ENCODE measurements around the gene XYLT1. TPM values are rescaled to one million over a fixed set of nuclear protein-coding genes. Genes with fewer than 3 reads are reported as not detected.

The XYLT1 gene
- total RNA-seq, 1 experiment from 2014 or later: 7.5 TPM

GRCh38 chr16:17312094-17312710 is 158.6 kb downstream of the XYLT1 start:
- no peaks in the 10 kb centered on the region for H3K27me3 Mint-ChIP-seq (ENCODE audit: unreplicated experiment)
- no peak overlapping the region for H3K4me3 Mint-ChIP-seq (ENCODE audit: low read depth, unreplicated experiment)
- H3K9me3 Mint-ChIP-seq (ENCODE audit: low read depth, unreplicated experiment): no peaks in the 10 kb centered on the region
- no peak for TF ChIP-seq CTCF (IDR thresholded peaks at IDR 0.05; ENCODE audit: unreplicated experiment)
- H3K36me3 Mint-ChIP-seq (ENCODE audit: insufficient read depth, unreplicated experiment): no peaks in the 10 kb centered on the region
- H3K27ac Mint-ChIP-seq (ENCODE audit: unreplicated experiment): peak overlapping the region; percentile 29
- H3K4me1 Mint-ChIP-seq (ENCODE audit: low read depth, unreplicated experiment): peaks cover 20% of the 10 kb centered on the region
- peak; percentile 90 for DNase-seq
- intact Hi-C loops (cut with micrococcal nuclease; ENCODE audit: unreplicated experiment): loop anchor here (2.0 kb wide), 2 partner anchors 37 to 85 kb away; no protein-coding TSS in a partner anchor
- CTCF ChIA-PET: interaction anchor here (0.6 to 1.2 kb wide), 5 partner anchors 24 to 156 kb away, joined by 3 to 5 read pairs (median 3); no protein-coding TSS in a partner anchor
- no TSS peak for BruUV-seq (replicated peaks)

- CTCF ChIA-PET: interaction anchor here (0.6 to 1.2 kb wide), 6 partner anchors 24 to 156 kb away, joined by 3 to 5 read pairs (median 3); no protein-coding TSS in a partner anchor
- peak overlapping the region; percentile 29 for H3K27ac Mint-ChIP-seq (ENCODE audit: unreplicated experiment)
- TF ChIP-seq CTCF (IDR thresholded peaks at IDR 0.05; ENCODE audit: unreplicated experiment): no peak
- DNase-seq: no peak
- no peaks in the 10 kb centered on the region for H3K27me3 Mint-ChIP-seq (ENCODE audit: unreplicated experiment)
- H3K4me1 Mint-ChIP-seq (ENCODE audit: low read depth, unreplicated experiment): peaks cover 20% of the 10 kb centered on the region
- intact Hi-C loops (cut with micrococcal nuclease; ENCODE audit: unreplicated experiment): loop anchor here (2.0 kb wide), 2 partner anchors 37 to 85 kb away; no protein-coding TSS in a partner anchor
- H3K36me3 Mint-ChIP-seq (ENCODE audit: insufficient read depth, unreplicated experiment): no peaks in the 10 kb centered on the region
- H3K4me3 Mint-ChIP-seq (ENCODE audit: low read depth, unreplicated experiment): no peak overlapping the region
- H3K9me3 Mint-ChIP-seq (ENCODE audit: low read depth, unreplicated experiment): no peaks in the 10 kb centered on the region
- BruUV-seq (replicated peaks): no TSS peak
Observed at GRCh38 chr16:17311333-17312093, 159.2 kb downstream of the XYLT1 start.

GRCh38 chr16:17309510-17309909 is 161.2 kb downstream of the XYLT1 start:
- no peak for DNase-seq
- Mint-ChIP-seq H3K27ac (ENCODE audit: unreplicated experiment) (no peak overlapping the region), H3K4me1 (ENCODE audit: low read depth, unreplicated experiment) (peaks cover 40% of the 10 kb centered on the region), H3K36me3 (ENCODE audit: insufficient read depth, unreplicated experiment) (peaks cover 7% of the 10 kb centered on the region), H3K4me3 (ENCODE audit: low read depth, unreplicated experiment) (no peak overlapping the region), H3K9me3 (ENCODE audit: low read depth, unreplicated experiment) (no peaks in the 10 kb centered on the region), H3K27me3 (ENCODE audit: unreplicated experiment) (no peaks in the 10 kb centered on the region)
- intact Hi-C loops (cut with micrococcal nuclease; ENCODE audit: unreplicated experiment): no loop called here
- TF ChIP-seq CTCF (IDR thresholded peaks at IDR 0.05; ENCODE audit: unreplicated experiment): no peak
- CTCF ChIA-PET: no interaction called here
- BruUV-seq (replicated peaks): no TSS peak

- TF ChIP-seq CTCF (IDR thresholded peaks at IDR 0.05; ENCODE audit: unreplicated experiment): no peak
Observed at GRCh38 chr16:17308186-17308585, 162.6 kb downstream of the XYLT1 start.

More at GRCh38 chr16:17308186-17308585, 162.6 kb downstream of the XYLT1 start:
- no peak overlapping the region for H3K27ac Mint-ChIP-seq (ENCODE audit: unreplicated experiment)
- no peak overlapping the region for H3K4me3 Mint-ChIP-seq (ENCODE audit: low read depth, unreplicated experiment)
- intact Hi-C loops (cut with micrococcal nuclease; ENCODE audit: unreplicated experiment): no loop called here
- H3K4me1 Mint-ChIP-seq (ENCODE audit: low read depth, unreplicated experiment): peaks cover 53% of the 10 kb centered on the region
- H3K36me3 Mint-ChIP-seq (ENCODE audit: insufficient read depth, unreplicated experiment): peaks cover 15% of the 10 kb centered on the region
- no peaks in the 10 kb centered on the region for H3K9me3 Mint-ChIP-seq (ENCODE audit: low read depth, unreplicated experiment)
- no peaks in the 10 kb centered on the region for H3K27me3 Mint-ChIP-seq (ENCODE audit: unreplicated experiment)
- CTCF ChIA-PET: no interaction called here
- DNase-seq: no peak
- no TSS peak for BruUV-seq (replicated peaks)
